Gastrocnemius medialis (tissue), 4 donors: ENCODE data around the gene C1QTNF1.

Experiments
- CTCF ChIP-seq, 5 experiments: fragments of 450-650 bp in 3 of 5; fragments of 200-600 bp in 2 of 5; sonication (generic) in 2 of 5; IDR thresholded peaks in 4 of 5; conservative IDR thresholded peaks in 1 of 5; 1 replicate in 4 of 5; 2 replicates in 1 of 5; pipeline ENCODE4 v1.5.1; 2016 to 2019; ENCODE audit warnings: antibody characterized with exemption in 5 of 5, mild to moderate bottlenecking in 3 of 5, moderate library complexity in 3 of 5
- POLR2A ChIP-seq, 2 donors: fragments of 450-650 bp; IDR thresholded peaks; one replicate each; pipeline ENCODE4 v1.6.1; 2017; ENCODE audit warnings: antibody characterized with exemption in 2 of 2, mild to moderate bottlenecking in 2 of 2, moderate library complexity in 2 of 2

GRCh38 chr17:79043191-79043930 is 19.4 kb downstream of the C1QTNF1 start:
- TF ChIP-seq CTCF (IDR thresholded peaks at IDR 0.05 in 4 of 5, conservative IDR thresholded peaks at IDR 0.05 in 1 of 5), result no peak
- no peak for TF ChIP-seq POLR2A (IDR thresholded peaks at IDR 0.05)
